Breast epithelium (tissue), 4 donors: ENCODE results near the gene FLYWCH2. TPM values are rescaled to one million over a fixed set of nuclear protein-coding genes. Genes with fewer than 3 reads are reported as not detected.
A peak's percentile ranks its signal among the peaks of the same experiment; 100 is the strongest.
"Not testable (repeated sequence)": the region's sequence is repeated elsewhere in the genome, so short reads cannot be mapped to it uniquely, and the experiment has no call there.

Source experiments
- DNase-seq, 2 donors: peaks; one replicate each; pipeline ENCODE4 v3.0.0-alpha.2; 2019; ENCODE audit warnings: low spot score in 2 of 2
- H3K27ac ChIP-seq, 2 donors: fragments of 200-600 bp; sonication (generic) in 1 of 2; one replicate each; pipeline ENCODE4 v1.5.1; 2016 to 2019; ENCODE audit warnings: mild to moderate bottlenecking in 1 of 2
- H3K27me3 ChIP-seq, 2 donors: fragments of 200-600 bp; sonication (generic) in 1 of 2; one replicate each; pipeline versions ENCODE4 v1.5.1 to v1.6.0; 2017 to 2019; ENCODE audit warnings: control low read depth in 1 of 2, mild to moderate bottlenecking in 1 of 2
- H3K36me3 ChIP-seq: fragments of 200-600 bp; one replicate; pipeline ENCODE4 v1.5.1; 2019
- H3K4me1 ChIP-seq, 2 donors: fragments of 200-600 bp; sonication (generic); one replicate each; pipeline ENCODE4 v1.5.1; 2016 to 2019; ENCODE audit warnings: control low read depth in 1 of 2
- H3K4me3 ChIP-seq, 3 donors: fragments of 200-600 bp; sonication (generic); 1 replicate in 2 of 3; 2 replicates in 1 of 3; pipeline ENCODE4 v1.5.1; 2016 to 2019; ENCODE audit warnings: mild to moderate bottlenecking in 3 of 3, moderate library complexity in 2 of 3
- H3K9me3 ChIP-seq, 2 donors: fragments of 200-600 bp; sonication (generic) in 1 of 2; one replicate each; pipeline ENCODE4 v1.5.1; 2016 to 2019; ENCODE audit warnings: control low read depth in 1 of 2
- CTCF ChIP-seq, 3 donors: fragments of 450-650 bp; IDR thresholded peaks; one replicate each; pipeline ENCODE4 v1.5.1; 2016 to 2017; ENCODE audit warnings: antibody characterized with exemption in 3 of 3, mild to moderate bottlenecking in 3 of 3, moderate library complexity in 3 of 3
- POLR2A ChIP-seq: fragments of 450-650 bp; IDR thresholded peaks from one replicate; pipeline ENCODE4 v1.6.1; 2016; ENCODE audit warnings: antibody characterized with exemption, mild to moderate bottlenecking, moderate library complexity
- POLR2AphosphoS5 ChIP-seq, 3 donors: sonication (generic); formaldehyde crosslinking; IDR thresholded peaks; one replicate each; pipeline ENCODE4 v1.6.1; 2017; ENCODE audit warnings: antibody characterized with exemption in 3 of 3
- intact Hi-C: fragments of 100-400 bp; cut with DNase I; formaldehyde crosslinking; loops from one replicate; pipeline ENCODE4 v1.15.1; 2023; ENCODE audit warnings: low total_unique reads
- total RNA-seq, 3 donors: library from RNA; depleted of rRNA; stranded (reverse); fragments of >200 nt; gene quantifications; one replicate each; pipeline ENCODE4 v1.1.0, GENCODE V29; 2016

FLYWCH2 gene
- total RNA-seq, 3 donors from 2014 or later, result 36.0 to 49.2 (median 47.9) TPM

- no peaks in the 10 kb centered on the region for H3K27me3 ChIP-seq
- H3K4me3 ChIP-seq, result peak overlapping the region in 2 of 3 donors; percentile 30 to 47
- peak overlapping the region in 1 of 2 donors; percentile 16 for H3K27ac ChIP-seq
- peak; percentile 81 to 86 for DNase-seq
- intact Hi-C loops, result loop anchor here (10.0 kb wide), 1 partner anchor 52 kb away; no protein-coding TSS in a partner anchor
- H3K9me3 ChIP-seq, result no peaks in the 10 kb centered on the region
- TF ChIP-seq POLR2A (no peak), CTCF (IDR thresholded peaks at IDR 0.05) (peak; percentile 93 to 96 (median 94)), POLR2AphosphoS5 (IDR thresholded peaks at IDR 0.05) (peak in 2 of 3 donors; percentile 15 to 58)
- H3K36me3 ChIP-seq, result no peaks in the 10 kb centered on the region
- H3K4me1 ChIP-seq, result no peaks in the 10 kb centered on the region
These were observed 44.1 kb downstream of the FLYWCH2 start for GRCh38 chr16:2927010-2927646.

- H3K27ac ChIP-seq, H3K4me3 ChIP-seq, H3K27me3 ChIP-seq, H3K9me3 ChIP-seq, H3K36me3 ChIP-seq, DNase-seq, H3K4me1 ChIP-seq: not testable (repeated sequence)
- intact Hi-C loops, result loop anchor here (10.0 kb wide), 1 partner anchor 53 kb away; no protein-coding TSS in a partner anchor
These were observed 45.1 kb downstream of the FLYWCH2 start for GRCh38 chr16:2928151-2928550.

DNA sequence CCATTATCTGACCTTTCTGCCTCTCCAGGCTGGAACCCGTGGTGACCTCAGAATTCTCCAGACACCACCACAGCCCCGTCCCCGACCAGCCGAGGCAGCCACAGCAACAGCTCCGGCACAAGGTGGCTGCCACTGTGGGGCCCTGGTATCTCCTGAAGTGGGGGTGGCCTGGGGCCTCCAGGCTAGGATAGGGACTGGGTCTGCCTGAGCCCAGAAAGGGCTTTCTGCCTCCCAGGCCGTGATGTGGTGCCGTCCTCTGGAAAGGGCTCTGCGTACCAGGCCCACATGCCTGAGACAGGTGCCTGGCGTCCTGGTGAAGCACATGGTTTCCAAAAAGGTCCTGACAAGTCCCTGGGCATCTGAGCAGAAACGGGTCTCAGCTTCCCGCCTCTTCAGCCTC is 45.8 kb downstream of the FLYWCH2 start:
- Histone ChIP-seq H3K4me1 (no peaks in the 10 kb centered on the region), H3K36me3 (no peaks in the 10 kb centered on the region), H3K9me3 (no peaks in the 10 kb centered on the region), H3K27ac (no peak overlapping the region), H3K27me3 (no peaks in the 10 kb centered on the region), H3K4me3 (no peak overlapping the region)
- intact Hi-C loops, result loop anchor here (10.0 kb wide), 1 partner anchor 54 kb away; no protein-coding TSS in a partner anchor
- TF ChIP-seq POLR2A, result no peak
- no peak for TF ChIP-seq POLR2AphosphoS5 (IDR thresholded peaks at IDR 0.05)
- no peak for TF ChIP-seq CTCF (IDR thresholded peaks at IDR 0.05)
- no peak for DNase-seq

DNA sequence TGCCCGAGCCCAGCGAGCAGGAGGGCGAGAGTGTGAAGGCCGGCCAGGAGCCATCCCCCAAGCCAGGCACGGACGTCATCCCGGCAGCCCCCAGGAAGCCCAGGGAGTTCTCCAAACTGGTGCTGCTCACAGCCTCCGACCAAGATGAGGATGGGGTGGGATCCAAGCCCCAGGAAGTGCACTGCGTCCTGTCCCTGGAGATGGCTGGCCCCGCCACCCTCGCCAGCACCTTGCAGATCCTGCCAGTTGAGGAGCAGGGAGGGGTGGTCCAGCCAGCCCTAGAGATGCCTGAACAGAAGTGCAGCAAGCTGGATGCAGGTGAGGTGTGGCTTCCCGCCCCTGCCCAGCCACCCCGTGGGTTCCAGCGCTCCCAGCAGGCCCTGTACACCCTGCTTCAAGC is 46.7 kb downstream of the FLYWCH2 start:
- Histone ChIP-seq H3K4me1 (no peaks in the 10 kb centered on the region), H3K36me3 (no peaks in the 10 kb centered on the region), H3K27me3 (no peaks in the 10 kb centered on the region), H3K9me3 (no peaks in the 10 kb centered on the region), H3K4me3 (no peak overlapping the region), H3K27ac (no peak overlapping the region)
- no peak for TF ChIP-seq POLR2AphosphoS5 (IDR thresholded peaks at IDR 0.05)
- no peak for TF ChIP-seq POLR2A
- TF ChIP-seq CTCF (IDR thresholded peaks at IDR 0.05), result no peak
- intact Hi-C loops, result loop anchor here (10.0 kb wide), 1 partner anchor 55 kb away; no protein-coding TSS in a partner anchor
- DNase-seq, result no peak

DNA sequence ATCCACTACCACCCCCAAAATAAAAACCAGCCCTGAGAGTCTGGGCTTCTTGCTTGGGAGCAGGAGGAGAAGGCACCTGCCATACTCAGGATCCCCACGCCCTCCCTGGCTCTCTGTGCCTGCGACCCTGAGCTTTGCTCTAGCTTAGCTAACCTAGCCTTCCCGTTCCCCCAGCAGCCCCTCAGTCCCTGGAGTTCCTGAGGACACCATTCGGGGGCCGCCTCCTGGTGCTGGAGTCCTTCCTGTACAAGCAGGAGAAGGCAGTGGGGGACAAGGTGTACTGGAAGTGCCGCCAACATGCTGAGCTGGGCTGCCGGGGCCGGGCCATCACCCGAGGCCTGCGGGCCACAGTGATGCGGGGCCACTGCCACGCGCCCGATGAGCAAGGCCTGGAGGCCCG is 47.2 kb downstream of the FLYWCH2 start:
- DNase-seq, result no peak
- H3K4me1 ChIP-seq, result no peaks in the 10 kb centered on the region
- H3K36me3 ChIP-seq, result no peaks in the 10 kb centered on the region
- intact Hi-C loops, result no loop called here
- H3K4me3 ChIP-seq, result no peak overlapping the region
- H3K27ac ChIP-seq, result no peak overlapping the region
- no peaks in the 10 kb centered on the region for H3K9me3 ChIP-seq
- H3K27me3 ChIP-seq, result no peaks in the 10 kb centered on the region
- TF ChIP-seq POLR2AphosphoS5 (IDR thresholded peaks at IDR 0.05) (no peak), POLR2A (no peak), CTCF (IDR thresholded peaks at IDR 0.05) (no peak)

DNA sequence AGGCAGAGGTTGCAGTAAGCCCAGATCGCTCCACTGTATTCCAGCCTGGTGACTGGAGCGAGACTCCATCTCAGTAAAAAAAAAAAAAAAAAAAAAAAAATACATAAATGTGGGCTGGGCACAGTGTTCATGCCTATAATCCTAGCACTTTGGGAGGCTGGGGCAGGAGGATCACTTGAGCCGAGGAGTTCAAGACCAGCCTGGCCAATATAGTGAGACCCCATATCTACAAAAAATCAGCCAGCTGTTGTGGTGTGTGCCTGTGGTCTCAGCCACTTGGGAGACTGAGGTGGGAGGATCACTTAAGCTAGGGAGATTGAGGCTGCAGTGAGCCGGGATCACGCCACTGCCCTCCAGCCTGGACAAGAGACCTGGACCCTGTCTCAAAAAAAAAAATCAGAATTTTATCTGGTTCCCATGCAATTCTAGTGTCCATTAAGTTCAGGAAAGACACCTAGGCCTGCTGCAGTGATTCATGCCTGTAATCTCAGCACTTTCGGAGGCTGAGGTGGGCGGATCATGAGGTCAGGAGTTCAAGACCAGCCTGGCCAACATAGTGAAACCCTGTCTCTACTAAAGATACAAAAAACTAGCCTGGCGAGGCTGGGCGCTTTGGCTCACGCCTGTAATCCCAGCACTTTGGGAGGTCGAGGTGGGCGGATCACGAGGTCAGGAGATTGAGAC is 48.4 kb downstream of the FLYWCH2 start:
- H3K36me3 ChIP-seq, H3K27ac ChIP-seq, H3K4me1 ChIP-seq, H3K4me3 ChIP-seq, DNase-seq, H3K27me3 ChIP-seq, intact Hi-C loops, H3K9me3 ChIP-seq: not testable (repeated sequence)
